GM12878 (cell line): Measurements from ENCODE around the gene PHF14. TPM values are rescaled to one million over a fixed set of nuclear protein-coding genes. Genes with fewer than 3 reads are reported as not detected.

Experiments used
- ATAC-seq: fragments of 200-7000 bp; cut with Tn5 transposase; 3 replicates; pipeline ENCODE4 v1.9.1; 2020; ENCODE audit warnings: mild to moderate bottlenecking, moderate library complexity
- BruUV-seq: library from RNA; stranded (reverse); fragments of 400-500 nt; replicated peaks from 2 replicates; lab custom pipeline; 2021; lab: Mats Ljungman, UMichigan
- CTCF ChIA-PET: fragments of 300-600 bp; sonication (Branson Sonifier 250); formaldehyde crosslinking; extraction: SDS; loops from one replicate; lab custom pipeline; 2021; ENCODE audit warnings: inconsistent platforms; lab: Yijun Ruan, JAX
- POLR2A ChIA-PET: fragments of 350-600 bp; formaldehyde crosslinking; extraction: SDS; loops from one replicate; lab custom pipeline; 2021; ENCODE audit warnings: inconsistent platforms; lab: Charles Lee
- RAD21 ChIA-PET: fragments of 300-600 bp; sonication (Branson Sonifier 250); formaldehyde crosslinking; loops from one replicate; lab custom pipeline; 2023; ENCODE audit warnings: antibody characterized with exemption; ENCODE audit not compliant: unreplicated experiment; lab: Charles Lee
- SMC1A ChIA-PET: fragments of 300-600 bp; sonication (Branson Sonifier 250); formaldehyde crosslinking; loops from one replicate; lab custom pipeline; 2023; ENCODE audit not compliant: unreplicated experiment, uncharacterized antibody; lab: Charles Lee
- DNase-seq: peaks from one replicate; pipeline ENCODE4 v3.0.0-alpha.2; 2011; ENCODE audit warnings: low read depth, low spot score
- FAIRE-seq: peaks from 3 replicates; lab custom pipeline; 2011; peaks lifted over from hg19 to GRCh38; lab: Jason Lieb, UNC
- H2AFZ ChIP-seq: 2 replicates; pipeline ENCODE4 v1.6.0; 2011; ENCODE audit warnings: low read depth, low read length, control low read depth; ENCODE audit not compliant: control insufficient read depth
- H3K27ac ChIP-seq: 2 replicates; pipeline ENCODE4 v1.5.1; 2011; ENCODE audit warnings: control low read depth; ENCODE audit not compliant: control insufficient read depth, insufficient read depth
- H3K27me3 ChIP-seq, 2 experiments: replicated peaks in 1 of 2; 2 replicates each; pipeline versions ENCODE4 v1.6.0 to v1.6.1; 2011; ENCODE audit warnings: low read length in 1 of 2; ENCODE audit not compliant: control insufficient read depth in 2 of 2, insufficient read depth in 2 of 2
- H3K36me3 ChIP-seq, 2 experiments: 2 replicates each; pipeline ENCODE4 v1.5.1; 2011; ENCODE audit warnings: low read length in 1 of 2; ENCODE audit not compliant: control insufficient read depth in 2 of 2, insufficient read depth in 2 of 2
- H3K4me1 ChIP-seq: 2 replicates; pipeline ENCODE4 v1.6.1; 2011; ENCODE audit warnings: mild to moderate bottlenecking, low read length, moderate library complexity, mixed read lengths; ENCODE audit not compliant: control insufficient read depth, insufficient read depth
- H3K4me2 ChIP-seq: 2 replicates; pipeline ENCODE4 v1.6.0; 2011; ENCODE audit warnings: control low read depth; ENCODE audit not compliant: control insufficient read depth, insufficient read depth
- H3K4me3 ChIP-seq: fragments of 200-600 bp; sonication (generic); 2 replicates; pipeline ENCODE4 v1.5.1; 2016
- H3K79me2 ChIP-seq: 2 replicates; pipeline ENCODE4 v1.6.0; 2011; ENCODE audit warnings: low read length; ENCODE audit not compliant: control insufficient read depth, insufficient read depth
- H3K9ac ChIP-seq: 2 replicates; pipeline ENCODE4 v1.8.0; 2011; ENCODE audit warnings: low read length, control low read depth, mixed read lengths; ENCODE audit not compliant: control insufficient read depth, insufficient read depth
- H3K9me3 ChIP-seq: replicated peaks from 3 replicates; pipeline ENCODE4 v1.5.1; 2011; ENCODE audit warnings: mild to moderate bottlenecking, low read length; ENCODE audit not compliant: control insufficient read depth, insufficient read depth
- H4K20me1 ChIP-seq: 2 replicates; pipeline ENCODE4 v1.6.0; 2011; ENCODE audit not compliant: control insufficient read depth, insufficient read depth
- BCL11A ChIP-seq: IDR thresholded peaks from 2 replicates; pipeline ENCODE4 v1.6.1; 2011; ENCODE audit warnings: low read depth, low read length
- CREB1 ChIP-seq: IDR thresholded peaks from 2 replicates; pipeline ENCODE4 v1.6.1; 2012; ENCODE audit warnings: low read depth, mild to moderate bottlenecking, inconsistent platforms
- ETV6 ChIP-seq, 2 experiments: fragments of 450-650 bp in 1 of 2; IDR thresholded peaks in 1 of 2; conservative IDR thresholded peaks in 1 of 2; 2 replicates each; pipeline ENCODE4 v1.6.1; 2014; ENCODE audit warnings: antibody characterized with exemption in 1 of 2, borderline replicate concordance in 1 of 2, low read depth in 1 of 2, mild to moderate bottlenecking in 1 of 2, moderate library complexity in 1 of 2
- FOS ChIP-seq: IDR thresholded peaks from 3 replicates; pipeline ENCODE4 v1.6.1; 2011; ENCODE audit warnings: borderline replicate concordance; ENCODE audit not compliant: insufficient read length; ENCODE audit errors: extremely low read depth
- HCFC1 ChIP-seq: fragments of 150-350 bp; IDR thresholded peaks from 2 replicates; pipeline ENCODE4 v1.6.1; 2014; ENCODE audit warnings: low read length
- IRF3 ChIP-seq: fragments of 450-650 bp; IDR thresholded peaks from 2 replicates; pipeline ENCODE4 v1.6.1; 2014; ENCODE audit warnings: mild to moderate bottlenecking
- JUNB ChIP-seq: IDR thresholded peaks from 2 replicates; pipeline ENCODE4 v1.6.1; 2016; ENCODE audit warnings: antibody characterized with exemption, mild to moderate bottlenecking
- NFIC ChIP-seq: IDR thresholded peaks from 2 replicates; pipeline ENCODE4 v1.6.1; 2012; ENCODE audit warnings: low read depth, mild to moderate bottlenecking, inconsistent platforms, low read length, moderate library complexity
- NR2C2 ChIP-seq: IDR thresholded peaks from 2 replicates; pipeline ENCODE4 v1.6.1; 2011; ENCODE audit warnings: borderline replicate concordance, low read depth; ENCODE audit not compliant: control insufficient read depth, insufficient read length
- SKIL ChIP-seq: fragments of 450-650 bp; IDR thresholded peaks from 2 replicates; pipeline ENCODE4 v1.6.1; 2017; ENCODE audit warnings: mild to moderate bottlenecking, low read depth, inconsistent platforms; ENCODE audit not compliant: poor library complexity, severe bottlenecking
- SMC3 ChIP-seq: IDR thresholded peaks from 2 replicates; pipeline ENCODE4 v1.6.1; 2011; ENCODE audit warnings: low read length, improper control_type of control experiment, borderline replicate concordance
- TARDBP ChIP-seq: IDR thresholded peaks from 2 replicates; pipeline ENCODE4 v1.6.1; 2016; ENCODE audit warnings: borderline replicate concordance
- TCF3 ChIP-seq: IDR thresholded peaks from 2 replicates; pipeline ENCODE4 v1.6.1; 2012; ENCODE audit warnings: low read depth, mild to moderate bottlenecking, low read length, borderline replicate concordance; ENCODE audit not compliant: insufficient read depth
- ZBTB40 ChIP-seq: fragments of 450-650 bp; IDR thresholded peaks from 2 replicates; pipeline ENCODE4 v1.6.1; 2016; ENCODE audit warnings: mild to moderate bottlenecking, moderate library complexity, borderline replicate concordance
- ZNF24 ChIP-seq: fragments of 450-650 bp; IDR thresholded peaks from 2 replicates; pipeline ENCODE4 v1.6.1; 2017; ENCODE audit warnings: antibody characterized with exemption, mild to moderate bottlenecking
- WGBS: methylation state at CpG from one replicate; pipeline ENCODE4 v1.1.6; 2016; ENCODE audit warnings: low lambda C conversion rate; ENCODE audit not compliant: insufficient replicate concordance, insufficient coverage; ENCODE audit errors: missing lambda C conversion rate; 5-methylcytosine and 5-hydroxymethylcytosine counted together
- in situ Hi-C: fragments of 300-500 bp; cut with MboI; formaldehyde crosslinking; loops from 9 replicates; pipeline ENCODE4 v1.14.3; 2018; ENCODE audit warnings: mixed read lengths
- intact Hi-C: fragments of 100-400 bp; cut with micrococcal nuclease; formaldehyde crosslinking; loops from one replicate; pipeline ENCODE4 v1.14.2; 2022; ENCODE audit not compliant: unreplicated experiment
- polyA plus RNA-seq, 11 experiments: library from polyadenylated mRNA; depleted of rRNA in 4 of 11; unstranded in 6 of 11; stranded (reverse) in 5 of 11; fragments of >200 nt; fragmentation: Nextera tagmentation in 4 of 11; fragmentation: Illumina TruSeq in 1 of 11; extraction: Ambion mirVana in 4 of 11; extraction: Trizol in 1 of 11; gene quantifications; 1 replicate in 1 of 11; 2 replicates in 10 of 11; pipeline versions ENCODE4 v1.2.1 to v1.2.3, GENCODE V29; 2011 to 2016; ENCODE audit warnings: inconsistent platforms in 2 of 11, missing spikeins in 2 of 11, low read depth in 1 of 11
- total RNA-seq, 4 experiments: library from RNA; depleted of rRNA in 3 of 4; stranded (reverse); fragments of >200 nt in 3 of 4; fragmentation: Illumina TruSeq in 1 of 4; extraction: Trizol in 1 of 4; gene quantifications; 2 replicates each; pipeline versions ENCODE4 v1.2.1 to v1.2.3, GENCODE V29; 2013 to 2021

The PHF14 gene
- total and polyA plus RNA-seq, 10 of the 15 experiments (the other 5 are each of a cell fraction or from before 2014, with no cell fraction given) = 21.3 to 47.1 (median 29.9) TPM

GRCh38 chr7:11181590-11181989 lies 207.9 kb downstream of the PHF14 start (continued):
- TF ChIP-seq IRF3 = no peak
- TF ChIP-seq BCL11A = no peak
- TF ChIP-seq NFIC = no peak
- no peak for TF ChIP-seq ZNF24
- TF ChIP-seq, all 136 proteins: peak for 0

DNA sequence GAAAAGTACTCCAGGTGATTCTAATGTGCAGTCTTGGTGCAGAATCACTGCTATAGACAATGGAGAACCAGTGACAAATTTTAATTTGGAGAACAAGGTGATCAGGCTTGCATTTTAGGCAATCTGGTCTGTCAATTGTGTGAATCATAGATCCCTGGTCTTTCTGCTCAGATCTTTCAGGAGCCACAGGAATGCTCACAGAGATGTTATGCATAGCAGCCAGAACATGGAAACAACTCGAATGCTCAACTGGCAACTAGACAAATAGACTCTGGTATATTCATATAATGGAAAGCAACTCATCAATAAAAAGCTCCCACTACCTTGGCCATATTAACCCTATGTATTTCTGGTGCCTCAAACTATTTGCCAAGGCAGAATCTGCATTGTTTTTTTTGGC lies 209.1 kb downstream of the PHF14 start:
- no peaks in the 10 kb centered on the region for H3K27me3 ChIP-seq
- no peak overlapping the region for H3K4me3 ChIP-seq
- POLR2A ChIA-PET = interaction anchor here (0.7 kb wide), 1 partner anchor 1256 kb away, joined by 3 read pairs; no protein-coding TSS in a partner anchor
- ATAC-seq = no peak
- H3K36me3 ChIP-seq = no peaks in the 10 kb centered on the region
- DNase-seq = no peak
- no peak overlapping the region for H3K9ac ChIP-seq
- no peak overlapping the region for H3K27ac ChIP-seq
- CTCF ChIA-PET = interaction anchor here (0.7 to 1.5 kb wide), 2 partner anchors 29 to 121 kb away, joined by 3 to 4 read pairs; no protein-coding TSS in a partner anchor
- H3K4me1 ChIP-seq = no peaks in the 10 kb centered on the region
- no peak overlapping the region for H3K4me2 ChIP-seq
- 0% methylated on average over 1 of the region's 1 CpG for WGBS
- no TSS peak for BruUV-seq
- H4K20me1 ChIP-seq = no peaks in the 10 kb centered on the region
- no peaks in the 10 kb centered on the region for H3K9me3 ChIP-seq
- SMC1A ChIA-PET = interaction anchor here (0.6 kb wide), 1 partner anchor 129 kb away, joined by 3 read pairs; no protein-coding TSS in a partner anchor
- in situ Hi-C loops (no loop called here), intact Hi-C loops (no loop called here)
- FAIRE-seq = no peak
- H2AFZ ChIP-seq = no peak overlapping the region
- RAD21 ChIA-PET = interaction anchor here (1.4 kb wide), 1 partner anchor 29 kb away, joined by 4 read pairs; no protein-coding TSS in a partner anchor
- no peaks in the 10 kb centered on the region for H3K79me2 ChIP-seq
- no peak for TF ChIP-seq SMC3
- TF ChIP-seq SKIL = no peak
- no peak for TF ChIP-seq HCFC1
- no peak for TF ChIP-seq CREB1
- TF ChIP-seq FOS = no peak
- no peak for TF ChIP-seq NR2C2
- no peak for TF ChIP-seq JUNB
- TF ChIP-seq TARDBP = no peak
- no peak for TF ChIP-seq ETV6 (conservative IDR thresholded peaks at IDR 0.05 in 1 of 2, IDR thresholded peaks at IDR 0.05 in 1 of 2; ENCODE audit: borderline replicate concordance in 1 of 2, low read depth in 1 of 2)
- TF ChIP-seq TCF3 = no peak
- TF ChIP-seq ZBTB40 = no peak
